Stimulated activated naive B cell treated with anti-CD40 and anti-IgM and Interleukin-4, amounts not matched to agents 10 μg/mL and 1 μg/mL and 100 μg/mL, for 72 hours (primary cell): ENCODE results near the gene ITPK1.

Source experiments
- ATAC-seq, 2 donors: fragments of 150-1000 bp; cut with Tn5 transposase; replicated peaks; 2 replicates each; pipeline ENCODE4 v1.10.0; 2021; ENCODE audit warnings: moderate library complexity in 1 of 2
- DNase-seq: peaks from one replicate; pipeline ENCODE4 v3.0.0; 2021
- H3K27ac Mint-ChIP-seq: one replicate; pipeline ENCODE4 v1.8.0; 2022; ENCODE audit warnings: mild to moderate bottlenecking, mixed read lengths
- H3K27me3 Mint-ChIP-seq, 2 donors: one replicate each; pipeline ENCODE4 v1.8.0; 2022; ENCODE audit warnings: mixed read lengths in 2 of 2
- H3K36me3 Mint-ChIP-seq, 2 donors: one replicate each; pipeline ENCODE4 v1.8.0; 2022; ENCODE audit warnings: mixed read lengths in 2 of 2, mild to moderate bottlenecking in 1 of 2
- H3K4me1 Mint-ChIP-seq, 2 donors: one replicate each; pipeline ENCODE4 v1.8.0; 2022; ENCODE audit warnings: mixed read lengths in 2 of 2, mild to moderate bottlenecking in 1 of 2
- H3K4me3 Mint-ChIP-seq, 2 donors: one replicate each; pipeline ENCODE4 v1.8.0; 2022; ENCODE audit warnings: mild to moderate bottlenecking in 2 of 2, mixed read lengths in 2 of 2, moderate library complexity in 1 of 2
- H3K9me3 Mint-ChIP-seq, 2 donors: one replicate each; pipeline ENCODE4 v1.8.0; 2022; ENCODE audit warnings: mixed read lengths in 2 of 2, mild to moderate bottlenecking in 1 of 2

The ITPK1 gene

GRCh38 chr14:93005135-93005813 is 110.5 kb downstream of the ITPK1 start:
- Mint-ChIP-seq H3K36me3 (peaks cover 7 to 23% of the 10 kb centered on the region in 2 donors), H3K4me1 (peaks cover 27 to 35% of the 10 kb centered on the region in 2 donors), H3K4me3 (no peak overlapping the region), H3K27me3 (no peaks in the 10 kb centered on the region), H3K9me3 (no peaks in the 10 kb centered on the region), H3K27ac (no peak overlapping the region)
- ATAC-seq: no peak
- no peak for DNase-seq

- no peaks in the 10 kb centered on the region for H3K9me3 Mint-ChIP-seq
- H3K4me3 Mint-ChIP-seq: no peak overlapping the region
- DNase-seq (no peak), ATAC-seq (no peak)
- H3K4me1 Mint-ChIP-seq: peaks cover 27 to 35% of the 10 kb centered on the region in 2 donors
- no peak overlapping the region for H3K27ac Mint-ChIP-seq
- peaks cover 7 to 25% of the 10 kb centered on the region in 2 donors for H3K36me3 Mint-ChIP-seq
- no peaks in the 10 kb centered on the region for H3K27me3 Mint-ChIP-seq
Measured at GRCh38 chr14:93004699-93005082, 111.0 kb downstream of the ITPK1 start.

GRCh38 chr14:93003945-93004698 is 111.6 kb downstream of the ITPK1 start:
- DNase-seq (no peak), ATAC-seq (no peak)
- peak overlapping the region; percentile 17 for H3K27ac Mint-ChIP-seq
- no peaks in the 10 kb centered on the region for H3K27me3 Mint-ChIP-seq
- H3K4me3 Mint-ChIP-seq: no peak overlapping the region
- H3K9me3 Mint-ChIP-seq: no peaks in the 10 kb centered on the region
- H3K4me1 Mint-ChIP-seq: peaks cover 27 to 35% of the 10 kb centered on the region in 2 donors
- H3K36me3 Mint-ChIP-seq: peaks cover 7 to 26% of the 10 kb centered on the region in 2 donors

- H3K4me1 Mint-ChIP-seq: peaks cover 21 to 29% of the 10 kb centered on the region in 2 donors
- no peak for ATAC-seq
- H3K27me3 Mint-ChIP-seq: no peaks in the 10 kb centered on the region
- H3K4me3 Mint-ChIP-seq: no peak overlapping the region
- no peak overlapping the region for H3K27ac Mint-ChIP-seq
- DNase-seq: no peak
- H3K36me3 Mint-ChIP-seq: peaks cover 7 to 26% of the 10 kb centered on the region in 2 donors
- no peaks in the 10 kb centered on the region for H3K9me3 Mint-ChIP-seq
Measured at GRCh38 chr14:93002851-93003298, 112.8 kb downstream of the ITPK1 start.

GRCh38 chr14:93002049-93002448 is 113.7 kb downstream of the ITPK1 start:
- Mint-ChIP-seq H3K9me3 (no peaks in the 10 kb centered on the region), H3K4me3 (no peak overlapping the region), H3K27me3 (no peaks in the 10 kb centered on the region), H3K4me1 (peaks cover 15 to 21% of the 10 kb centered on the region in 2 donors), H3K36me3 (peaks cover 6 to 32% of the 10 kb centered on the region in 2 donors), H3K27ac (no peak overlapping the region)
- ATAC-seq (no peak), DNase-seq (no peak)

- no peak for DNase-seq
- Mint-ChIP-seq H3K4me1 (peaks cover 2 to 9% of the 10 kb centered on the region in 2 donors), H3K27me3 (no peaks in the 10 kb centered on the region), H3K4me3 (no peak overlapping the region), H3K9me3 (no peaks in the 10 kb centered on the region), H3K27ac (no peak overlapping the region), H3K36me3 (peaks cover 5 to 24% of the 10 kb centered on the region in 2 donors)
- ATAC-seq: no peak
Measured at GRCh38 chr14:92998946-92999345, 116.8 kb downstream of the ITPK1 start.

GRCh38 chr14:92997343-92998061 is 118.2 kb downstream of the ITPK1 start:
- no peak for ATAC-seq
- Mint-ChIP-seq H3K27ac (no peak overlapping the region), H3K4me3 (no peak overlapping the region), H3K9me3 (no peaks in the 10 kb centered on the region), H3K36me3 (peaks cover 16 to 28% of the 10 kb centered on the region in 2 donors), H3K4me1 (peaks cover 0 to 1% of the 10 kb centered on the region in 2 donors), H3K27me3 (no peaks in the 10 kb centered on the region)
- no peak for DNase-seq

GRCh38 chr14:92995620-92996019 is 120.1 kb downstream of the ITPK1 start:
- DNase-seq: no peak
- Mint-ChIP-seq H3K36me3 (peaks cover 23 to 39% of the 10 kb centered on the region in 2 donors), H3K4me3 (no peak overlapping the region), H3K27me3 (no peaks in the 10 kb centered on the region), H3K9me3 (no peaks in the 10 kb centered on the region), H3K27ac (peak overlapping the region; percentile 47), H3K4me1 (no peaks in the 10 kb centered on the region)
- no peak for ATAC-seq

- no peaks in the 10 kb centered on the region for H3K9me3 Mint-ChIP-seq
- H3K27ac Mint-ChIP-seq: no peak overlapping the region
- no peaks in the 10 kb centered on the region for H3K4me1 Mint-ChIP-seq
- no peak overlapping the region for H3K4me3 Mint-ChIP-seq
- ATAC-seq (no peak), DNase-seq (no peak)
- H3K36me3 Mint-ChIP-seq: peaks cover 27 to 44% of the 10 kb centered on the region in 2 donors
- no peaks in the 10 kb centered on the region for H3K27me3 Mint-ChIP-seq
Measured at GRCh38 chr14:92994942-92995341, 120.8 kb downstream of the ITPK1 start.

- no peaks in the 10 kb centered on the region for H3K9me3 Mint-ChIP-seq
- H3K4me3 Mint-ChIP-seq: no peak overlapping the region
- H3K27me3 Mint-ChIP-seq: no peaks in the 10 kb centered on the region
- peaks cover 28 to 46% of the 10 kb centered on the region in 2 donors for H3K36me3 Mint-ChIP-seq
- ATAC-seq (no peak), DNase-seq (no peak)
- H3K4me1 Mint-ChIP-seq: no peaks in the 10 kb centered on the region
- H3K27ac Mint-ChIP-seq: no peak overlapping the region
Measured at GRCh38 chr14:92994131-92994676, 121.5 kb downstream of the ITPK1 start.

- ATAC-seq: no peak
- no peak overlapping the region for H3K4me3 Mint-ChIP-seq
- peaks cover 31 to 52% of the 10 kb centered on the region in 2 donors for H3K36me3 Mint-ChIP-seq
- H3K4me1 Mint-ChIP-seq: no peaks in the 10 kb centered on the region
- no peaks in the 10 kb centered on the region for H3K27me3 Mint-ChIP-seq
- H3K9me3 Mint-ChIP-seq: no peaks in the 10 kb centered on the region
- DNase-seq: no peak
- no peak overlapping the region for H3K27ac Mint-ChIP-seq
Measured at GRCh38 chr14:92993302-92993701, 122.4 kb downstream of the ITPK1 start.

- ATAC-seq (no peak), DNase-seq (no peak)
- Mint-ChIP-seq H3K27ac (peak overlapping the region; percentile 10), H3K36me3 (peaks cover 28 to 46% of the 10 kb centered on the region in 2 donors), H3K9me3 (no peaks in the 10 kb centered on the region), H3K27me3 (no peaks in the 10 kb centered on the region), H3K4me3 (no peak overlapping the region), H3K4me1 (no peaks in the 10 kb centered on the region)
Measured at GRCh38 chr14:92991536-92991935, 124.2 kb downstream of the ITPK1 start.

- Mint-ChIP-seq H3K36me3 (peaks cover 33 to 53% of the 10 kb centered on the region in 2 donors), H3K27me3 (no peaks in the 10 kb centered on the region), H3K4me1 (no peaks in the 10 kb centered on the region), H3K4me3 (no peak overlapping the region), H3K27ac (no peak overlapping the region), H3K9me3 (no peaks in the 10 kb centered on the region)
- no peak for ATAC-seq
- DNase-seq: no peak
Measured at GRCh38 chr14:92990456-92991430, 125.0 kb downstream of the ITPK1 start.
